SIG-M5 treated with dmso at 0.1 percent for 504 hours (cell line): ENCODE results near the gene SCN5A.

Source experiments
- DNase-seq: peaks from one replicate; lab custom pipeline; 2025; ENCODE audit not compliant: unreplicated experiment; lab: John Stamatoyannopoulos, UW

The SCN5A gene

GRCh38 chr3:38649500-38650247, at the start of gene SCN5A:
Gene SCN5A, minus strand, starts transcription at chr3:38649687. Its CDS starts 16,380 bp downstream, at chr3:38633307.
- DNase-seq, result no peak

GRCh38 chr3:38698760-38699159, 49.3 kb upstream of the SCN5A start:
- no peak for DNase-seq

GRCh38 chr3:38698061-38698460, 48.6 kb upstream of the SCN5A start:
- DNase-seq, result no peak

DNA sequence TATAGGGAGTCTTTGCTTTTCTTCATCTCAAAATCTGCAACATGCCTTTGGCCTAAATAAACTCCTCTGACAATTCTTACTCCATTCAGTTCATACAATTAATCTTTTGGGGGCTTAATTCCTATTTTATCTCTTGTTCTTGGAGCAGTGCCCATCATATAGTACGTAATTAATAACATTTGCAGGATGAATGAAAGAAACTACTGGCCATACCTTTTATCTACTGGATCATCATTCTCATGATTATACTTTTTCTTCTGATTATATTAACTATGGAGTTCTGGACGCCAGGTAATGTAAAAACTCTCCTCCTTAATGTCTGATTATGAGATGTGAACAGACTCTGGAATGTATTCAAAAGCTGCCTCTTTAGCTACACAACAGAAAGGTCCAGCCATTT, 46.5 kb upstream of the SCN5A start:
- DNase-seq, result no peak

DNA sequence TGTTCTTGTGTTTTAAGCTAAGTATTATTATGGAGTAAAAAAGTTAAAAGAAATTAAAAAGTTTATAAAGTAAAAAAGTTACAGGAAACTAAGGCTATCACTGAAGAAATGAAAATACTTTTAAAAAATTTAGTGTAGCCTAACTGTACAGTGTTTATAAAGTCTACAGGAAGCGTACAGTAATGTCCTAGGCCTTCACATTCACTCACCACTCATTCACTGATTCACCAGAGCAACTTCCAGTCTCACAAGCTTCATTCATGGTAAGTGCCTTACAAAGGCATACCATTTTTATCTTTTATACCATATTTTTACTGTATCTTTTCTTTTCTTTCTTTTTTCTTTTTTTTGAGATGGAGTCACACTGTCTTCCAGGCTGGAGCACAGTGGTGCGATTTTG, 40.7 kb upstream of the SCN5A start:
- no peak for DNase-seq

DNA sequence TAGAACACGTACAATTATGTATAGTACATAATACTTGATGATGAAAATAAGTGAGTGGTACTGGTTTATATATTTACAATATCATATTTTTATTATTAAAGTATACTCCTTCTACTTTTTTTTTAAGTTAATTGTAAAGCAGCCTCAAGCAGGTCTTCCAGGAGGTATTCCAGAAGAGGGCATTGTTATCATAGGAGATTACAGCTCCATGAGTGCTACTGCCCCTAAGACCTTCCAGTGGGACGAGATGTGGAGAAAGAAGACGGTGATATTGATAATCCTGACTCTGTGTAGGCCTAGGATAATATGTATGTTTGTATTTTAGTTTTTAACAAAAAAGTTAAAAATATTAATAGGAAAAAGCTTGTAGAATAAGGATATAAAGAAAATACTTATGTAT, 40.3 kb upstream of the SCN5A start:
- no peak for DNase-seq

DNA sequence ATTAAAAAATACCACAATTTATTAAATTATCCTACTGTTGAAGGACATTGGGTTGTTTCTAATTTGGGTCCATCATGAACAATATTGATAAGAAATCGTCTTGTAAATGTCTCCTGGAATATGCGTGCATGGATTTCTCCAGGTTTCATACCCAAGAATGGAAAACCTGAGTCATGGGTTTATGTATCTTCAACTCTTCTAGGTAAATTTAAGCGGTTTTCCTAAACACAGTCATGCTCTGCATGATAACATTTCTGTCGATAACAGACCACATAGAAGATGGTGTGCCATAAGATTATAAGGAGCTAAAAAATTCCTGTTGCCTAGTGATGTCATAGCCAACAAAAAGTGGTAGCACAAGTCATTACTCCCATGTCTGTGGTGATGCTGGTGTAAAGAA, 39.9 kb upstream of the SCN5A start:
- no peak for DNase-seq

- peak; percentile 19 for DNase-seq
Observed at GRCh38 chr3:38687321-38687720, 37.8 kb upstream of the SCN5A start.

GRCh38 chr3:38684546-38684945, 35.1 kb upstream of the SCN5A start:
- DNase-seq, result no peak

DNA sequence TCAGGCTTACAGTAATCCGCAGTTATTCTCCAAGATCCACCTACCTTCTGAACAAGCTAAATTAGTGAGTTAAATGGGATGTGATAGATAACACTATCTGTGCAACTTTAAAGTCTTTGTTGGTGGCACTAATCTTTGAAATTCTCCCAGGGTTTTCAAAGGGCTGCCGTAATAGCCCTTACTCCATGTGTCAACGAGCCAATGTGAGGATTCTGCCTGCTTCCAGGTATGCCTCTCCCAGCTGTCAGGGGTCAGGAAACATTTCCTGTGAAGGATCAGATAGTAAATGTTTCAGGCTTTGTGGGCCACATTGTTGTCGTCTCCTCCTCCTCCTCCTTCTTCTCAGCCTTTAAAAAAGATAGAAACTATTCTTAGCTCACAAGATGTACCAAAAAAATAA, 20.2 kb upstream of the SCN5A start:
- no peak for DNase-seq

- DNase-seq, result peak; percentile 32
Observed at GRCh38 chr3:38662544-38662943, 13.1 kb upstream of the SCN5A start.

- no peak for DNase-seq
Observed at GRCh38 chr3:38658841-38659240, 9.4 kb upstream of the SCN5A start.

DNA sequence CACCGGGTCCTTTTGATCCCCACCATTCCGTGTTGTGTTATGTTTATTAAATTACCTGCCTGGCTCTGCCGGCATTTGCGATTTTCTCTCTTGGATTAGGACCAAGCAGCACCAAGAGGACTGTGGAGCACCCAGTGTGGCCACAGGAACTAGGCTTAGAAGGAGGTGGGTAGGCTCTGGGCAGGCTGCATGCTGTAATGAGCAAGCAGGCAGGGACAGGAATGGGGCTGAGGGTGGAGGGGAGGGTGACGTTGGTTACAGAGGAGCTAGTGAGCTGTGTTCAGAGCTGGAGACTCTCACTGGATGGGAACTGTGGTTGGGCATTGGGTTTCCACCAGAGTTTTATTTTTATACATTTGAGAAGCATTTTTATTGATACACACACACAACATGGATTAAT, 7.9 kb upstream of the SCN5A start:
- DNase-seq, result no peak

GRCh38 chr3:38655708-38656300, 6.3 kb upstream of the SCN5A start:
- peak; percentile 47 for DNase-seq

DNA sequence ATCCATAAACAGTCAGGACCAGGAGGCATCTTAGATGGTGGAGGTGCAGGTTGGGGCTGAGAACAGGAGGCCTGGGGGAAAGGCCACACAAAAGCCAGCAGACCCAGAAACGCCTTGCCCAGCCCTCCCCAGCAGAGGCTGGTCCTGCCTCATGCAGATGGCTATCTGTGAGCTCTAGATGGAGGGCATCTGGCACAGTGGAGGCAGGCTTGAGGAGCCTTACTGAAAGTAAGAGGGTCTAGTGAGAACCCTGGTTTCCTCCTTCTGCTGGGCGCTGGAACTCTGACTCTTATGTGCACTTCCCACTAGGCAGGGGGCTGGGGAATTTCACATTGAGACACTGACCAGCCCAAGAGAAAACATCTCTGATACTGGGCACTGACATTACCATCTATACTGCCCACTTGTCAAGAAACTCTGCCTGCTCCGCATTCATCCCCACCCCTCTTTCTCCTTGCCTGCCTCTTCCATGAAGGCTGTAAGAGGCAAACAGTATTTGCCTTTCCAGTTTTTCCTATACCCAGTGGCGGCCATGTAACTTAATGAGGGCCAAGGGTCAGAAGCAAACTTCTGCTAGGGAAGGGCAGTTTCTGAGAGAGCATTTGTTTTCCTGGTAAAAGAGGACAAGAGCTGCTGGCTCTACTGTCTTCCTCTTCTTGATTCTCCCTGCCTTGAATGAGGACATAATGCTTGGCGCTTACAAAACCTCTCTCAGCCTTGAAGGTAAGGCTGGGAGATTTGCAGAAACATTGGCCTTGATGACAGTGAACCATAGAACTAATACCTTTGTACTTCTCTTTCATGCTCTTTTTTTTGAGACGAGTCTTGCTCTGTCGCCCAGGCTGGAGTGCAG, 4.4 kb upstream of the SCN5A start:
- DNase-seq, result no peak

DNA sequence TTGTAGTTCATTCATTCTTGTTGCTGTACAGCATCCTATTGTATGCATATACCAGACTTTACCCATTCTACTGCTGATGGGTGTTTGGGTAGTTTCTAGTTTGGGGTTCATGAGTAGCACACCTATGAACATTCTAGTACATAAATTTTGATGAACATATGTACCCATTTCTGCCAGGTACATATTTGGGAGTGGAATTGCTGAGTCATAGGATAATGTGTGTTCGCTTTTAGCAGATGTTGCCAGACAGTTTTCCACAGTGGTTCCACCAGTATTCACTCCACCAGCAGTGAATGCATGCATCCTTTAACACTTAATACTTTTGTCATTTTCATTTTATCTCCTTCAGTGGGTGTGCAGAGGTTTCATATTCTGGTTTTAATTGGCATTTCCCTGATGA, 3.4 kb upstream of the SCN5A start:
- no peak for DNase-seq

DNA sequence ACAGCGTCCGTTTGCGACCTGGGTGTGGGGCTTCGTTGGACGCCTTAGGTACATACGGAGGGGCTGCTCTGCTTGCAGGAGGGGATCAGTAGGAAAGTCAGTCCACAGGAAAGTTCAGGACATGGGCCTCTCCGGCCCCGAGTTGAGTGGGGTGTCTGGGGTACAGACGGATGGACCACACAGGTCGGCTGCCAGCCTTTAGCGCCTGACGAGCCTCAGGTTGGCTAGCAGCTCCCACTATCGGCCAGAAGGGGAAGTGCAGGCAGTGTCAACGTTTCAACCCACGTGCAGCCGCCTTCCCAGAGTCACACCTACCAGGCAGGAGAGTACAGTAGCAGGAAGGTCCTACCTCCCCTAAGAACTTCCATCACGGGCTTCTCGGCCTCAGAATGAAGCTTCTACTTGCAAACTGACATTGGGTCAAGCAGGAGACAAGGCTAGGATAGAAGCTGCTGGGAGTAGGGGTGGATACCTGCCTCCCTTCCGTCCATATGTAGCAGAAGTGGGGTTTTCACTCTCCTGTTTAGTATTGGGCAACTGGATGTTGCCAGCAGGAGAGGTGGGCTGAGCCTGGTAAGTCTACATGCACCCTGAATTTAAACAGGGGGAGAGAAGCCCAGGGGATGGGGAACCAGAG, 1.8 kb upstream of the SCN5A start:
- peak; percentile 46 for DNase-seq

GRCh38 chr3:38650248-38650951, 913 bp upstream of the SCN5A start:
- DNase-seq, result no peak

- DNase-seq, result no peak
Observed at GRCh38 chr3:38648659-38649499, 608 bp downstream of the SCN5A start.
